AG04450 (cell line): Measurements from ENCODE around the gene PKNOX2. TPM values are rescaled to one million over a fixed set of nuclear protein-coding genes. Genes with fewer than 3 reads are reported as not detected.

ENCODE experiments used
- CTCF ChIA-PET: fragments of 300-600, 350-600 bp; formaldehyde crosslinking; extraction: SDS; loops from one replicate; lab custom pipeline; 2022; ENCODE audit warnings: antibody characterized with exemption, inconsistent platforms; lab: Charles Lee
- POLR2A ChIA-PET: fragments of 350-600 bp; formaldehyde crosslinking; extraction: SDS; loops from one replicate; lab custom pipeline; 2021; ENCODE audit warnings: antibody characterized with exemption, inconsistent platforms; lab: Yijun Ruan, JAX
- DNase-seq: peaks from one replicate; pipeline ENCODE4 v3.0.0-alpha.2; 2011; ENCODE audit warnings: low read depth, low spot score
- H3K27ac ChIP-seq: one replicate; pipeline ENCODE4 v1.5.1; 2012; ENCODE audit warnings: low read depth, low read length, control low read depth
- H3K27me3 ChIP-seq: one replicate; pipeline ENCODE4 v1.6.0; 2012; ENCODE audit warnings: low read length; ENCODE audit not compliant: control insufficient read depth, insufficient read depth
- H3K4me3 ChIP-seq: 2 replicates; pipeline ENCODE4 v1.5.1; 2011; ENCODE audit warnings: mild to moderate bottlenecking, low read depth, low read length, control low read depth
- H3K9me3 ChIP-seq: 2 replicates; pipeline ENCODE4 v1.5.1; 2012; ENCODE audit warnings: low read length; ENCODE audit not compliant: control insufficient read depth, insufficient read depth
- CTCF ChIP-seq: IDR thresholded peaks from 2 replicates; pipeline ENCODE4 v1.5.1; 2011; ENCODE audit warnings: low read depth, low read length, control low read depth, inconsistent platforms
- polyA plus RNA-seq: library from polyadenylated mRNA; depleted of rRNA; stranded (reverse); fragments of >200 nt; gene quantifications from 2 replicates; pipeline ENCODE4 v1.2.3, GENCODE V29; 2011

The PKNOX2 gene
- polyA plus RNA-seq, 1 experiment = 3.0 TPM

- H3K9me3 ChIP-seq = peaks cover 3% of the 10 kb centered on the region; the same call in 1 of the 2 replicates
- H3K27ac ChIP-seq = no peak overlapping the region
- H3K4me3 ChIP-seq = no peak overlapping the region
- ChIA-PET CTCF (no interaction called here), POLR2A (interaction anchor here (1.1 kb wide), 1 partner anchor 51 kb away, joined by 5 read pairs; no protein-coding TSS in a partner anchor)
- peaks cover 4% of the 10 kb centered on the region for H3K27me3 ChIP-seq
- no peak for DNase-seq
- TF ChIP-seq CTCF = no peak
Observed at GRCh38 chr11:125314276-125315078, 149.9 kb downstream of the PKNOX2 start.

GRCh38 chr11:125315079-125315740 is 150.7 kb downstream of the PKNOX2 start:
- Histone ChIP-seq H3K9me3 (peaks cover 3% of the 10 kb centered on the region; the same call in 1 of the 2 replicates), H3K27ac (no peak overlapping the region), H3K4me3 (no peak overlapping the region), H3K27me3 (peaks cover 6% of the 10 kb centered on the region)
- ChIA-PET CTCF (interaction anchor here (1.4 kb wide), 1 partner anchor 33 kb away, joined by 4 read pairs; no protein-coding TSS in a partner anchor), POLR2A (interaction anchor here (1.1 kb wide), 1 partner anchor 52 kb away, joined by 5 read pairs; no protein-coding TSS in a partner anchor)
- DNase-seq = no peak
- no peak for TF ChIP-seq CTCF

GRCh38 chr11:125317416-125317815 is 152.9 kb downstream of the PKNOX2 start:
- peaks cover 6% of the 10 kb centered on the region for H3K27me3 ChIP-seq
- TF ChIP-seq CTCF = no peak
- no peak overlapping the region for H3K4me3 ChIP-seq
- DNase-seq = no peak
- ChIA-PET POLR2A (no interaction called here), CTCF (no interaction called here)
- no peak overlapping the region for H3K27ac ChIP-seq
- H3K9me3 ChIP-seq = peaks cover 3% of the 10 kb centered on the region; the same call in 1 of the 2 replicates

- POLR2A ChIA-PET = no interaction called here
- peaks cover 3% of the 10 kb centered on the region; the same call in 1 of the 2 replicates for H3K9me3 ChIP-seq
- H3K27ac ChIP-seq = no peak overlapping the region
- H3K4me3 ChIP-seq = no peak overlapping the region
- CTCF ChIA-PET = interaction anchor here (0.9 to 1.5 kb wide), 2 partner anchors 24 to 26 kb away, joined by 3 to 4 read pairs; no protein-coding TSS in a partner anchor
- no peak for DNase-seq
- TF ChIP-seq CTCF = no peak
- peaks cover 12% of the 10 kb centered on the region for H3K27me3 ChIP-seq
Observed at GRCh38 chr11:125319649-125320048, 155.1 kb downstream of the PKNOX2 start.
